Duodenal mucosa (tissue), 2 donors: ENCODE measurements around the gene RSPO1.

Source experiments
- H3K27ac ChIP-seq: one replicate; pipeline ENCODE4 v1.7.0; 2013; ENCODE audit warnings: low read depth, low read length
- H3K27me3 ChIP-seq, 2 donors: one replicate each; pipeline ENCODE4 v1.7.0; 2013; ENCODE audit warnings: low read length in 2 of 2, control low read depth in 1 of 2; ENCODE audit not compliant: insufficient read depth in 2 of 2, control insufficient read depth in 1 of 2
- H3K36me3 ChIP-seq, 2 donors: one replicate each; pipeline ENCODE4 v1.7.0; 2013; ENCODE audit warnings: low read length in 2 of 2, control low read depth in 1 of 2; ENCODE audit not compliant: insufficient read depth in 2 of 2, control insufficient read depth in 1 of 2
- H3K4me1 ChIP-seq, 2 donors: one replicate each; pipeline ENCODE4 v1.7.0; 2013; ENCODE audit warnings: low read length in 2 of 2, control low read depth in 1 of 2; ENCODE audit not compliant: insufficient read depth in 2 of 2, control insufficient read depth in 1 of 2
- H3K4me3 ChIP-seq, 2 donors: one replicate each; pipeline ENCODE4 v1.7.0; 2013; ENCODE audit warnings: low read length in 2 of 2, low read depth in 1 of 2
- H3K9ac ChIP-seq, 2 donors: one replicate each; pipeline ENCODE4 v1.7.0; 2013; ENCODE audit warnings: low read length in 2 of 2, low read depth in 1 of 2
- H3K9me3 ChIP-seq, 2 donors: one replicate each; pipeline ENCODE4 v1.7.0; 2013; ENCODE audit warnings: low read length in 2 of 2, control low read depth in 1 of 2; ENCODE audit not compliant: control insufficient read depth in 1 of 2

Gene RSPO1

DNA sequence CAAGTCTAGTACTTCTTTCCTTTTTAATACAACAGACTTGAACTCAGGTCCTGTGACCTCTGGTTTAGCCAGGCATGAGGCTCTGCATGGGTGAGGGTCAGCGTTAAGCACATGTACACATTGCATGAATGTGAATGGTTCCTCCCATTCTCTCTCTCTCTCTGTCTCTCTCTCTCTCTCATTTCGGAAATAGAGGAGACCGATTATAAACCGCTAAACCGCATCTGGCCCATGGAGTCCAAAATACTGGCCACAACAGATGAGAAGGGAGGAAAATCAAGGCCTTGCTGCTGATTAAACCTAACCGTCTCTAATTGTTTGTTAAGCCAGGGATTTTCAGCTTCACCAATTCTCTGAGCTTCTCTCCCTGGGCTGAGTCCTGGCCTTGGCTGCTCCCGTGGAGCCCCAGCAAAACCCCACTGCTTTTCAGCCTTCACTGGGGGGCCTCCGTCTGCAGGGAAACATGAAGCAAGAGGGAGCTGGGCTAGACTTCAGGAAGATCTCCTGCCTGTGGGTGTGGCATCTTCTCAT, 6.6 kb downstream of the RSPO1 start:
- no peaks in the 10 kb centered on the region for H3K36me3 ChIP-seq
- H3K4me1 ChIP-seq, result no peaks in the 10 kb centered on the region
- no peaks in the 10 kb centered on the region for H3K9me3 ChIP-seq
- no peak overlapping the region for H3K9ac ChIP-seq
- no peak overlapping the region for H3K27ac ChIP-seq
- H3K4me3 ChIP-seq, result no peak overlapping the region
- H3K27me3 ChIP-seq, result peaks cover 43 to 55% of the 10 kb centered on the region in 2 donors

DNA sequence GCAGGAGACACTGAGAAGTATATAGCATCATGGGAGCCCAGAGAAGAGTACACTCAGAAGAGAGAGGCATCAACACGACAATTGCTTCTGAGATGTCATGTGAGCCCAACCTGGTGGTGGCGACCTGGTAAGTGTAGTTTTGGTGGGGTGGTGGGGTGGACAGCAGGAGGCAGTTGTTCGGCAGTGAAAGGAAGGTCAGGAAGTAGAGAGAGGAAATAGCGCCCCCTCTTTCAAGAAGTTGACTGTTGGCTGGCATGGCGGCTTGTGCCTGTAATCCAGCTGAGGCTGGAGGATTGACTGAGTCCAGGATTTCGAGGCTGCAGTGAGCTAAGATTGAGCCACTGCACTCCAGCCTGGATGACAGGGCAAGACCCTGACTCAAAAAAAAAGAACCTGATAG, 12.6 kb downstream of the RSPO1 start:
- no peaks in the 10 kb centered on the region for H3K9me3 ChIP-seq
- H3K4me3 ChIP-seq, result no peak overlapping the region
- H3K4me1 ChIP-seq, result no peaks in the 10 kb centered on the region
- no peaks in the 10 kb centered on the region for H3K36me3 ChIP-seq
- H3K27me3 ChIP-seq, result peaks cover 10 to 15% of the 10 kb centered on the region in 2 donors
- H3K27ac ChIP-seq, result no peak overlapping the region
- no peak overlapping the region for H3K9ac ChIP-seq

DNA sequence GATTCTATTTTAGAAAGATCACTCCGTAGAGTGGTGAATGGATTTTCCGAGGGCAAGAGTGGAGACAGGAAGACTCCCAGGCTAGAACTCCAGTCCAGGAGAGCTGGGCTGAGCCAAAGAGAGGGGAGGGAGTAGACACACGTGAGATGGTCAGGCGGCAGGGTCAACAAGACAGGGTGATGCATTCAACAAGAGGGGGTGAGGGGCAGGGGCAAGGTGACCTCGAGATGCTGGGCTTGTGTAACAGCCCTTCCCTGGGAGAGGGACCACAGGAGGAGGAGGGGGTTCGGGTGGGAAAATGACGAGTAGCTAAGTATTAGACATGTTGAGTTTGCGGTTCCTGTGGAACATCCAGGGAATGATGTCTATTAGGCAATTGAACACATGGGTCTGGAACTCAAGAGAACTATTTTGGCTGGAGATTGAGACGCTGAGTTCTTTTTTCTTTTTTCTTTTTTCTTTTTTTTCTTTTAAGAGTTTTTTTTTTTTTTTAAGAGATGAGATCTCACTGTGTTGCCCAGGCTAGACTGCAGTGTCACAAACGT, 13.3 kb downstream of the RSPO1 start:
- Histone ChIP-seq H3K4me1 (no peaks in the 10 kb centered on the region), H3K27ac (no peak overlapping the region), H3K9me3 (no peaks in the 10 kb centered on the region), H3K27me3 (peaks cover 12 to 16% of the 10 kb centered on the region in 2 donors), H3K36me3 (no peaks in the 10 kb centered on the region), H3K9ac (no peak overlapping the region), H3K4me3 (no peak overlapping the region)

DNA sequence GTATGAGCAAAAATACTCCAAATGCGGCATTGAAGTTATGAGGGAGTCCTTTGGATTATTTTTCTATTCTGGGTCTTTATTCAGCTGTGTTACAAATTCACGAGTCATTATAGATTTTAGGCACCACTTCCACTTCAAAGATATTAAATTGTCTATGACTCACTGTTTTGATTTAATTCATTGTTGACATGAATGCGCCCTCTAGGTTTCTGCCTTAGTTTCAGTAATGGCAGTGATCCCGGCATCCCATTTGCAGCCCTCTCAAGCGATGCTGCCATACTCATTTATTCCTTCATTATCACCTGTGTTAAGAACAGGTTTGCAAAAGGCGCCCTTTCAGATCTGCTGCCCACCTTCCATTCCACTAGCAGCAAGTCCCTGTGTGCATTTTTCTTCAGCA, 14.0 kb downstream of the RSPO1 start:
- H3K4me3 ChIP-seq, result no peak overlapping the region
- no peak overlapping the region for H3K27ac ChIP-seq
- no peaks in the 10 kb centered on the region for H3K9me3 ChIP-seq
- H3K27me3 ChIP-seq, result peaks cover 11 to 22% of the 10 kb centered on the region in 2 donors
- H3K9ac ChIP-seq, result no peak overlapping the region
- H3K4me1 ChIP-seq, result no peaks in the 10 kb centered on the region
- no peaks in the 10 kb centered on the region for H3K36me3 ChIP-seq

DNA sequence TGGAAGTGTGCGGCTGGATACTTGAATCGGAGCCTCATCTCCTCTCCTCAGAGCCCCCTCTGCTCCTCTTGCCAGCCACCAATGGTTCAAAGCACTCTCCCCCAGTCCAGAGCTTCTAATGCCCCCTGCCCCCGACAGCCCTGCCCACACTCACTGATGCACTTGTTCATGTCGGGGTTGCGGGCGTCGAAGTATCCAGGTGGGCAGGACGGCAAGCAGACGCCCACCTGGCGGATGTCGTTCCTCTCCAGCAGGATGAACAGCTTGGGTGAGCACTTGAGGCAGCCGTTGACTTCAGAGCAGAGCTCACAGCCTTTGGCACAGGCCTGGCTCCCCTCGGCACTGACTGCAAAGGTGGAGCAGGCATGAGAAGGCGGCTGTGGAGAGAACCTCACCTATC, 18.4 kb downstream of the RSPO1 start:
- no peaks in the 10 kb centered on the region for H3K9me3 ChIP-seq
- H3K27me3 ChIP-seq, result peaks cover 11 to 18% of the 10 kb centered on the region in 2 donors
- H3K27ac ChIP-seq, result no peak overlapping the region
- no peaks in the 10 kb centered on the region for H3K36me3 ChIP-seq
- H3K4me1 ChIP-seq, result no peaks in the 10 kb centered on the region
- H3K4me3 ChIP-seq, result no peak overlapping the region
- no peak overlapping the region for H3K9ac ChIP-seq

DNA sequence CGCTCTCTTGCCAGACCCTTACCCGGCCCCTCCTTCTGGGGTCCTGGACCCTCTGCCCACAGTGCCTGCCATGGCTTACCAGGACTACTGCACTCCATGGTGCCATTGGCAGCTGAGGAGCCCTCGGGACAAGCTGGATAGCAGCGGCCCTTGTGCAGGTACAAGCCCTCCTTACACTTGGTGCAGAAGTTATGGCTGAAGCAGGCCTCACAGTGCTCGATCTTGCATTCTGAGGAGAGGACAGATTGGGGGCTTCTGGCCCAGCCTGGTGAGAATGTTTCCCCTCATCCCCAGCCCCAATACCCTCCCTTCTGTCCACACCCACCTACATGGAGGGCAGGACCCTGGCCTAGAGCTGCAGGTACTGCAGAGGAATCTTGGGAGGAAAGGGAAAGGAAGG, 20.6 kb downstream of the RSPO1 start:
- Histone ChIP-seq H3K9ac (no peak overlapping the region), H3K4me3 (no peak overlapping the region), H3K36me3 (no peaks in the 10 kb centered on the region), H3K27me3 (peaks cover 11 to 18% of the 10 kb centered on the region in 2 donors), H3K4me1 (no peaks in the 10 kb centered on the region), H3K9me3 (no peaks in the 10 kb centered on the region), H3K27ac (no peak overlapping the region)

DNA sequence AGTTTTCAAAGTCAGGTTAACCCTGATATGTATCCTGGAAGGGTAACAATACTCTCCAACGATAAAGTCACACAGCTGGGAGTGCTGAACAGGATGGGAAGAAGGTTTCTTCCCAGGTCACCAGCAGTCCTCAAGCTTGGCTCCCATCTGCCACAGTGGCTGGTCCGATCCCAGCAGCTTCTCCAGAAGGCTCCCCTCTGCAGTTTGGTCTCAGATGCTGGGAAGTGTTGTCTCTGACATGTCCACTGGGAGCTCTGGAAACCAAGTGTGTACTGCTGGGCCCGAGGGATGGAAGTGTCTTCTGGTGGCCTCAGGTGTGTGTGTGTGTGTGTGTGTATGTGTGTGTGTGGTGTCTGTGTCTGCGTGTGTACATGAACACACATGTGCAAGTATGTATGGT, 22.5 kb downstream of the RSPO1 start:
- no peaks in the 10 kb centered on the region for H3K36me3 ChIP-seq
- no peak overlapping the region for H3K9ac ChIP-seq
- peaks cover 12 to 18% of the 10 kb centered on the region in 2 donors for H3K27me3 ChIP-seq
- no peaks in the 10 kb centered on the region for H3K4me1 ChIP-seq
- no peak overlapping the region for H3K4me3 ChIP-seq
- no peaks in the 10 kb centered on the region for H3K9me3 ChIP-seq
- no peak overlapping the region for H3K27ac ChIP-seq

DNA sequence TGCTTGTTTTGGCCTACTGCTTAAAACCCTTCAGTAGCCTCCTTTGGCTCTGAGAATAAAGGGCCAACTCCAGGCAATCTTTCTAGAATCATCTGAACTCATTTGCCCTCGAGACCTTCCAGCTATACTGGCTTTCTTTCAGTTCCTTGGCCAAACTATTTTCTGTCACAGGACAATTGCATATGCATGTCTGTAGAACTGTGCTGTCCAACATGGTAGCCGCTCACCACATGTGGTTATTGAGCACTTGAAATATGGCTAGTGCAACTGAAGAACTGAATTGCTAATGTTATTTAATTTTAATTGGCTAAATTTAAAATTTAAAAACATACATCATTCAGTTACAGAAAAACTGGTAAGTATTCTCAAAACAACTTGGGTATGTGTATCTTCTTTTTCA, 24.7 kb downstream of the RSPO1 start:
- Histone ChIP-seq H3K9me3 (no peaks in the 10 kb centered on the region), H3K9ac (no peak overlapping the region), H3K4me1 (no peaks in the 10 kb centered on the region), H3K27me3 (peaks cover 2 to 5% of the 10 kb centered on the region in 2 donors), H3K27ac (no peak overlapping the region), H3K36me3 (no peaks in the 10 kb centered on the region), H3K4me3 (no peak overlapping the region)

DNA sequence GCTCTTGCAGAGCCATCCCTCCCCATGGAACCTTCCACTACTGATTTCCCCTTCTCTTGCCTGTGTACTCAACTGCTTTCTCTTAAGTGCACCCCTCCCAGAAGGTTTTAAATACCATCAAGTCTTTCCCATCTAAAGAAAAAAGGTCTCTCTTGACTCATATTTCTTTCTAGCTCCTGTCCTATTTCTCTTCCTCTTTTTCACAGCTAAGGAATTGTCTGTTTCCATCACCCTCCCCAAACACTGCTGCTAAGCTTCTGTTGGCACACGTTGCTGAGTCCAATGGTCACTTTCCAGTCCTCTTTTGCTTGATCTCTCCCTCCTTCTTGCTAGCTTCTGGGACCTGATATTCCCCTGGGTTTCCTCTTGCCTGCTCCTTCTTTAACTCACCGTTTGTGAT, 25.7 kb downstream of the RSPO1 start:
- Histone ChIP-seq H3K27me3 (peaks cover 2 to 7% of the 10 kb centered on the region in 2 donors), H3K36me3 (no peaks in the 10 kb centered on the region), H3K27ac (no peak overlapping the region), H3K4me1 (no peaks in the 10 kb centered on the region), H3K9ac (no peak overlapping the region), H3K4me3 (no peak overlapping the region), H3K9me3 (no peaks in the 10 kb centered on the region)

DNA sequence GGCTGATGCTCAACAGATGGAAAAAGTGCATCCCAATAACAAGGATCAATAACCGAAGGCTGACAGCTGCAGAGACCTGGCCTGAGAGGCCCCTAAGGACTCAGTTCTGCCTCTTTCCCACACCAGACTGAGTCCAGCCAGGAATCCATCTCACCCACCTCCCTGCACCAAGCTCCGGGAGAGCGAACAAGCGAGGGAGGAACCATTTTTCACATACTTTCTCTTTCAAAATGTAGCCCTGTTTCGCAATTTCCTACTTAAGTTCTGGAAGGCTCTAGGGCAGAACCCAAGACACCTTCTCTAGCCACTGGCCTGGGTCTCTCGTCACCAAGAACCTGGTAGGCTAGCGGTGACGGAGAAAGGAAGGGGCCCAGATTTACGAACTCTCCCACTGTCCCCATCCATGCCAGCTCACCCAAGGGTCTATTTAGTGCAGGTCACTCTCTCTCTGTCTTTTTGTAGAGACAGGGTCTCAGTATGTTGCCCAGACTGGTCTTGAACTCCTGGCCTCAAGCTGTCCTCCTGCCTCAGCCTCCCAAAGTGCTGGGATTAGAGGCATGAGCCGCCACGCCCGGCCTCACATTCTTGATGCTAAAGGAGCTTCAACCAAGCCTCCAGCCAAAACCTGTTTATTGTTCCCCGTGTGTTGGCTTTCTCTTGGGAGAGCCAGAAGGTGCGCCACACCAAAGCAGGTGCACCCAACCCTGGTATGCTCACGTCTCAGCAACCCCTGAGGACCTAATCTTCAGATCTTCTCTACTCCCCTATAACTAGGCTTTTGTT, 28.0 kb downstream of the RSPO1 start:
- H3K9ac ChIP-seq, result no peak overlapping the region
- peaks cover 0 to 4% of the 10 kb centered on the region in 2 donors for H3K4me1 ChIP-seq
- no peaks in the 10 kb centered on the region for H3K9me3 ChIP-seq
- H3K27ac ChIP-seq, result no peak overlapping the region
- H3K27me3 ChIP-seq, result peaks cover 0 to 14% of the 10 kb centered on the region in 2 donors
- no peak overlapping the region for H3K4me3 ChIP-seq
- no peaks in the 10 kb centered on the region for H3K36me3 ChIP-seq
